Osteocyte (in vitro differentiated cells): ENCODE measurements around the gene RPS5. TPM values are rescaled to one million over a fixed set of nuclear protein-coding genes. Genes with fewer than 3 reads are reported as not detected.

Source experiments
- DNase-seq: peaks from one replicate; pipeline ENCODE4 v3.0.0; 2021; ENCODE audit warnings: mixed read lengths; ENCODE audit not compliant: unreplicated experiment; ENCODE audit errors: extremely low spot score
- H3K27ac Mint-ChIP-seq: one replicate; pipeline ENCODE4 v1.8.0; 2021; ENCODE audit warnings: mild to moderate bottlenecking, mixed read lengths; ENCODE audit not compliant: unreplicated experiment
- H3K27me3 Mint-ChIP-seq: one replicate; pipeline ENCODE4 v1.8.0; 2021; ENCODE audit warnings: mixed read lengths; ENCODE audit not compliant: unreplicated experiment
- H3K36me3 Mint-ChIP-seq: one replicate; pipeline ENCODE4 v1.8.0; 2021; ENCODE audit warnings: mixed read lengths; ENCODE audit not compliant: unreplicated experiment
- H3K4me1 Mint-ChIP-seq: one replicate; pipeline ENCODE4 v1.8.0; 2021; ENCODE audit warnings: mixed read lengths; ENCODE audit not compliant: unreplicated experiment
- H3K4me3 Mint-ChIP-seq: one replicate; pipeline ENCODE4 v1.8.0; 2021; ENCODE audit warnings: mild to moderate bottlenecking, moderate library complexity, mixed read lengths; ENCODE audit not compliant: unreplicated experiment
- H3K9me3 Mint-ChIP-seq: one replicate; pipeline ENCODE4 v1.8.0; 2021; ENCODE audit warnings: mixed read lengths; ENCODE audit not compliant: unreplicated experiment
- CTCF ChIP-seq: fragments of 200-600 bp; sonication (generic); IDR thresholded peaks from 2 replicates; pipeline ENCODE4 v1.5.0; 2021; ENCODE audit warnings: antibody characterized with exemption, mild to moderate bottlenecking, moderate library complexity
- total RNA-seq: library from RNA; stranded (reverse); gene quantifications from 2 replicates; pipeline ENCODE4 v1.2.1, GENCODE V29; 2021

RPS5 gene
- total RNA-seq, 1 donor from 2014 or later: 942 TPM

DNA sequence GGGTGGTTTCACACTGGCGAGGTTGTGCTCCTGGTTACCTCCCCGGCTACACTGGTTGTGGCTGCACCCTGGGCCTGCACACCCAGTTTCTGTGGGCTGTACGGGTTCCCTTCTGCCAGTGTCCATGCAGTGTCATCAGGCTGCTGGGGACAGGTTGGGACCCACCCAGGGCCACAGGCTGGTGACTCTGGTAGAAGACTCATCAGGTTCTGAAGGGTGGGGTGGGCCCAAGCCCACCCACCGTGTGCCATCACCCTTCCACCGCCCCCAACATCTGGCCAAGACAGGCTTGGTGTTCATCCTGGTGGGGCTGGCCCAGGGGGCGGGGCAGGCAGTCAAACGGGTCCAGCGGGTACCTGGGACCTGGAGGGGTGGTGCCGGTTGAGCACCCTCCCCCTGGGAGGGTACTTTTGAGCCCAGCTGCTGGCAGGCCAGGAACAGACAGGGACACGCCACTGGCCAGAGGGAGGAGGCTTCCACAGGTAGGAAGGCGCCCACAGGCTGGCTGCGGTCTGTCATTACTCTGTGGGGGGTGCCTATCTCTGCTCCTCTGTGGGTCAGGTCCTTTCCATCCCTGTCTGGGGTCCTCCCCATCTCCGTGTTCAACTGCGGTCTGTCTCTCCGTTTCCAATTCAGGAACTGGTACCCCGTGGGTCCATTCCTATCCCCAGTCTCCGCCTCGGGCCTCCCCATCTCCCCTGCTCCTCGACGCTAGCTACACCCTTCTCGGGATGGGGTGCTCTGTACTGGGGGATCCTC lies 8.3 kb downstream of the RPS5 start, which contains the start of gene RNF225:
Gene RNF225 (plus strand): TSS at position 437 of the 759 bp plus-strand sequence. CDS start 434 bp downstream, outside the sequence.
- Mint-ChIP-seq H3K4me3 (no peak within 1 kb of the TSS), H3K4me1 (peaks cover 4% of the 10 kb centered on the region), H3K9me3 (no peaks in the 10 kb centered on the region), H3K27ac (no peak within 1 kb of the TSS), H3K27me3 (no peaks in the 10 kb centered on the region), H3K36me3 (peaks cover 25% of the 10 kb centered on the region)
- no peak for TF ChIP-seq CTCF
- no peak for DNase-seq

GRCh38 chr19:58395979-58396627 lies 9.0 kb downstream of the RPS5 start:
- Mint-ChIP-seq H3K4me1 (peaks cover 10% of the 10 kb centered on the region), H3K36me3 (peaks cover 21% of the 10 kb centered on the region), H3K27me3 (no peaks in the 10 kb centered on the region), H3K27ac (no peak overlapping the region), H3K9me3 (no peaks in the 10 kb centered on the region), H3K4me3 (no peak overlapping the region)
- no peak for DNase-seq
- no peak for TF ChIP-seq CTCF

DNA sequence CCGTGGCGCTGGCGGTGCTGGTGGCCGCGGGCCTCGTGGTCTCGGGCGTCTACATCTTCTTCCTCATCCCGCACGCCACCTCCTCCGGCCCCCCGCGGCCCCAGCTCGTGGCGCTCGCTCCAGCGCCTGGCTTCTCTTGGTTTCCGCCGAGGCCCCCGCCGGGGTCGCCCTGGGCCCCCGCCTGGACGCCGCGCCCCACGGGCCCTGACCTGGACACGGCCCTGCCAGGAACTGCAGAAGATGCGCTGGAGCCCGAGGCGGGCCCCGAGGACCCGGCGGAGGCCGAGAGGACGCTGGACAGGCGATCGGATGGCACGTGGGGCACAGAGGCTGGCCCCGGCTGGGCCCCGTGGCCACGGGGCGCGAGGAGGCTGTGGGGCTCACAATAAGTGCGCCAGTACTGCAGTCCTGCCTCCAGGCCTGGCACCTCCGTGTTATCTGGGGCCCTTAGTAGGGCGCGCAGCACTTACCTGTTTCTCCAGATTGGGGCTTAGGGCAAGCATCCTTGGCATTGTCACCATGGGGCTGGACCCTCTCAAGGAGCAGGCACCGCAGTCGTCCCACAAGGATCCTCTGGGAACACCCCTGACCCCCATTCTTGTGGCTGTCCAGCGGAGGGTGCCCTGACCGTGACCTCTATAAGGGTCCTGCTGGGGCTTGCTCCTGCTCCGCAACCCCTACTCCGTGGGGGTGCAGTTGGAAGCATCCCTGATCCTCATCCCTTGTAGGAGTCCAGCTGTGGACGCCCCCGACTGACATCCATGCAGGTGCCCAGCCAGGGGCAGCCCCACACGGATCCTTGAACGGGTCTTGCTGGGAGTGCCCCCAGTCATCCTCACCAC lies 9.8 kb downstream of the RPS5 start:
- peaks cover 11% of the 10 kb centered on the region for H3K4me1 Mint-ChIP-seq
- no peaks in the 10 kb centered on the region for H3K9me3 Mint-ChIP-seq
- no peaks in the 10 kb centered on the region for H3K27me3 Mint-ChIP-seq
- H3K4me3 Mint-ChIP-seq: no peak overlapping the region
- DNase-seq: no peak
- peaks cover 19% of the 10 kb centered on the region for H3K36me3 Mint-ChIP-seq
- H3K27ac Mint-ChIP-seq: no peak overlapping the region
- no peak for TF ChIP-seq CTCF

GRCh38 chr19:58397533-58398037 lies 10.5 kb downstream of the RPS5 start:
- H3K9me3 Mint-ChIP-seq: no peaks in the 10 kb centered on the region
- no peak overlapping the region for H3K27ac Mint-ChIP-seq
- H3K4me3 Mint-ChIP-seq: no peak overlapping the region
- no peak for DNase-seq
- H3K36me3 Mint-ChIP-seq: peaks cover 19% of the 10 kb centered on the region
- peaks cover 11% of the 10 kb centered on the region for H3K4me1 Mint-ChIP-seq
- no peak for TF ChIP-seq CTCF
- H3K27me3 Mint-ChIP-seq: no peaks in the 10 kb centered on the region
